PC-3 (cell line): ENCODE data around the gene CSNK1A1.

ENCODE experiments used
- EZH2 ChIP-seq: fragments of 300-600 bp; sonication (generic); IDR thresholded peaks from one replicate; pipeline ENCODE4 v1.6.1; 2017; ENCODE audit warnings: antibody characterized with exemption, mild to moderate bottlenecking, low read length; ENCODE audit not compliant: unreplicated experiment
- EZH2phosphoT487 ChIP-seq: fragments of 300-600 bp; sonication (generic); IDR thresholded peaks from 2 replicates; pipeline ENCODE4 v1.6.1; 2018; ENCODE audit warnings: mild to moderate bottlenecking, antibody characterized with exemption, low read length, borderline replicate concordance
- TF ChIP-seq, protein P1 (sequence below): fragments of 300-600 bp; sonication (generic); conservative IDR thresholded peaks from 2 replicates; pipeline ENCODE4 v1.5.1; 2017; ENCODE audit warnings: antibody characterized with exemption, low read depth, mild to moderate bottlenecking, low read length

DNA sequence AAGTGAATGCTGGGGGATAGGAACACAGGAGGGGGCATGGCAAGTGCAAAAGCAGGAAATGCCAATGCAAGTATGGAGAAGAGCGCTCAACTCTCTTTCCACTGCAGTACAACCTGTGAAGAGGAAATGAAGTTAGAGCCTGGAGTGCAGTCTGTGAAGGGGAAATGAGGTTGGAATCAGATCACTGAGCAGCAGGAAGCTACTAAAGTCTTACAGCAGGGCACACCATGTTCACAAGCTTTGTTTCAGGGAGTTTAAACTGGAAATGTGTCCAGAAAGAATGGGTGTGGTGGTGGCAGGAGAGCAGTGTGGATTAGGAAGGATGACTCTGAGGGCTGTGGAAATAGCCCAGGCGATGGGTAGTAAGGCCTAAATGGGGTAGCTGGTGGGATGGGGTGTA lies 45.5 kb upstream of the CSNK1A1 start:
- TF ChIP-seq, protein P1, sequence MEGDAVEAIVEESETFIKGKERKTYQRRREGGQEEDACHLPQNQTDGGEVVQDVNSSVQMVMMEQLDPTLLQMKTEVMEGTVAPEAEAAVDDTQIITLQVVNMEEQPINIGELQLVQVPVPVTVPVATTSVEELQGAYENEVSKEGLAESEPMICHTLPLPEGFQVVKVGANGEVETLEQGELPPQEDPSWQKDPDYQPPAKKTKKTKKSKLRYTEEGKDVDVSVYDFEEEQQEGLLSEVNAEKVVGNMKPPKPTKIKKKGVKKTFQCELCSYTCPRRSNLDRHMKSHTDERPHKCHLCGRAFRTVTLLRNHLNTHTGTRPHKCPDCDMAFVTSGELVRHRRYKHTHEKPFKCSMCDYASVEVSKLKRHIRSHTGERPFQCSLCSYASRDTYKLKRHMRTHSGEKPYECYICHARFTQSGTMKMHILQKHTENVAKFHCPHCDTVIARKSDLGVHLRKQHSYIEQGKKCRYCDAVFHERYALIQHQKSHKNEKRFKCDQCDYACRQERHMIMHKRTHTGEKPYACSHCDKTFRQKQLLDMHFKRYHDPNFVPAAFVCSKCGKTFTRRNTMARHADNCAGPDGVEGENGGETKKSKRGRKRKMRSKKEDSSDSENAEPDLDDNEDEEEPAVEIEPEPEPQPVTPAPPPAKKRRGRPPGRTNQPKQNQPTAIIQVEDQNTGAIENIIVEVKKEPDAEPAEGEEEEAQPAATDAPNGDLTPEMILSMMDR = no peak
- TF ChIP-seq EZH2 = no peak
- TF ChIP-seq EZH2phosphoT487 = no peak
